SK-N-MC (cell line): ENCODE results near the gene SYNGAP1.

Source experiments
- EZH2 ChIP-seq: fragments of 200-600 bp; sonication (generic); IDR thresholded peaks from one replicate; pipeline ENCODE4 v1.6.1; 2017; ENCODE audit warnings: antibody characterized with exemption
- FOXP2 ChIP-seq: optimal IDR thresholded peaks from 2 replicates; pipeline ENCODE3; 2011; ENCODE audit warnings: mild to moderate bottlenecking, moderate library complexity; ENCODE audit not compliant: insufficient read depth; ENCODE audit errors: extremely low read length, control extremely low read depth
- POLR2AphosphoS5 ChIP-seq: IDR thresholded peaks from 2 replicates; pipeline ENCODE4 v1.6.1; 2012; ENCODE audit warnings: mild to moderate bottlenecking, low read depth, low read length, borderline replicate concordance

- no peak for TF ChIP-seq EZH2
- TF ChIP-seq POLR2AphosphoS5, result no peak
- TF ChIP-seq FOXP2, result no peak
Observed at GRCh38 chr6:33490198-33490597, 70.3 kb downstream of the SYNGAP1 start.
